Activated T-cell treated with anti-CD3 and anti-CD28 coated beads for 4 hours (primary cell): ENCODE results near the gene TMPRSS9.
A peak's percentile ranks its signal among the peaks of the same experiment; 100 is the strongest.

ENCODE experiments used
- DNase-seq: peaks from one replicate; pipeline ENCODE4 v3.0.0-alpha.2; 2020

Gene TMPRSS9

GRCh38 chr19:2424686-2425621 lies 64.9 kb downstream of the TMPRSS9 start:
- DNase-seq: no peak

GRCh38 chr19:2425622-2426581 lies 65.8 kb downstream of the TMPRSS9 start:
- no peak for DNase-seq

GRCh38 chr19:2426611-2427428 lies 66.8 kb downstream of the TMPRSS9 start:
- peak; percentile 32 for DNase-seq

- peak; percentile 94 for DNase-seq
Measured at GRCh38 chr19:2427429-2428320, 67.6 kb downstream of the TMPRSS9 start, which contains the start of gene TIMM13. TSS of gene TIMM13 (minus strand) at chr19:2427586. CDS start at chr19:2427533, 53 bp downstream.

DNA sequence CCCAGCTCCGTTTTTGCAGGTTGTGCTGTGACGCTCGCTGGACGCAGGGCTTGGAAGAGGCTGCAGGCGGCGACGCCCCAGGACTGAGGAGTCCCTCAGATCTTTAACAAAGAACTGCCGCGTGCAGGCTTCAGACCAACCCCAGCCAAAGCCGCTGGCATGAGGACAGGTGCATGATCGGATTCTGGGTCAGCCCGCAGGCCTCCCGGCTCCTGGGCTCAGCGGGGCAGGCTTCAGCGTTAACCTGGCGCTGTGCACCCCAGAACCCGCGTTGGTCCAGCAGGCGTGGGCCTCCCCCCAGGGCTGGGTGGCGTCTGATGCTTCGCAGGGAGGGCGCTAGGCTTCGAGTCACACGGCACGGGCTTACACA lies 68.2 kb downstream of the TMPRSS9 start:
- DNase-seq: no peak

DNA sequence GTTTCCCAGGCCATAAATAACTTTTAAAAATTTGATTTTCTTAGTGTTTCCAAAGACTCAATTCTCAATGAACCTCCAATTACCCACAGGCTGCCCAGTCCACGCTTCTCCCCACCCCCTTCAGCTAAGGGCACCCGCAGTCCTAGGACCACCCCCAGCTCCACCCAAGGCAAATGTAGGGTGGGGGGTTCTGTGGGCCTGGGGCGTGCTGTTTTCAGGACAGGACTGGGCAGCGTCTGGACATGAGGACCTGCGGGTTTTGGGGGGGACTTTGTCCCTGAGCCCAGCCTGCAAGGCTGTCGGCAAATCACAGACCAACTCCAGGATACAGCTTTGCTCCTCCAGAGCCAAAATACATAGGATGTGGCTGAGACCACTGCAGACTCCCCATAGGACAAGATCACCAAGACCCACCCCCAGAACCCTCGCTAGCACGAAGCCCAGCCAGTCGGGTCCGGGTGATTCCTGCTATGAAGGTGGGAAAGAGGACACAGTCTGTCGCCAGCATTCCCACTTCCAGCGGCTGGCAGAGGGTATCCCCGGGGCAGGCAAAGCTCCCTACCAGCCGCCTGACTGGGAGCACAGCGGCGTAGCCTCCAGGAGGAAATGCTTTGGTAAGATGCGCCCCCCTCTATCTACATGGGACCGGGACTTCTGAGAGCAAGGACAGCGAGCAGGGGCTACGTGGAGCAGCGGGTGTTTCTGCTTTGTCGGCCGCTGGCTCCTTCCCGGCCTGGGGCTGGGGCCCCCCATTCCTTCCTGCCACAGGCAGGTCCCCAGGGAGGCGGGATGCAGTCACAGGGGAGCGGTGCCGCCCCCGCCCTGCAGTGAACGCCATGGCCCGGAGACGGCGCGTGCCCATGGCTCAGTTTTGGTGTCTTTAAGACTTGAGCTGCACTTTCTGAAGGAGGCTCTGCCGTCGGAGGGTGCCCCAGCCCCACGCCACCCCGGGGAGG lies 69.0 kb downstream of the TMPRSS9 start:
- no peak for DNase-seq

GRCh38 chr19:2429917-2430535 lies 70.0 kb downstream of the TMPRSS9 start:
- DNase-seq: no peak

- no peak for DNase-seq
Measured at GRCh38 chr19:2431318-2432055, 71.4 kb downstream of the TMPRSS9 start.

DNA sequence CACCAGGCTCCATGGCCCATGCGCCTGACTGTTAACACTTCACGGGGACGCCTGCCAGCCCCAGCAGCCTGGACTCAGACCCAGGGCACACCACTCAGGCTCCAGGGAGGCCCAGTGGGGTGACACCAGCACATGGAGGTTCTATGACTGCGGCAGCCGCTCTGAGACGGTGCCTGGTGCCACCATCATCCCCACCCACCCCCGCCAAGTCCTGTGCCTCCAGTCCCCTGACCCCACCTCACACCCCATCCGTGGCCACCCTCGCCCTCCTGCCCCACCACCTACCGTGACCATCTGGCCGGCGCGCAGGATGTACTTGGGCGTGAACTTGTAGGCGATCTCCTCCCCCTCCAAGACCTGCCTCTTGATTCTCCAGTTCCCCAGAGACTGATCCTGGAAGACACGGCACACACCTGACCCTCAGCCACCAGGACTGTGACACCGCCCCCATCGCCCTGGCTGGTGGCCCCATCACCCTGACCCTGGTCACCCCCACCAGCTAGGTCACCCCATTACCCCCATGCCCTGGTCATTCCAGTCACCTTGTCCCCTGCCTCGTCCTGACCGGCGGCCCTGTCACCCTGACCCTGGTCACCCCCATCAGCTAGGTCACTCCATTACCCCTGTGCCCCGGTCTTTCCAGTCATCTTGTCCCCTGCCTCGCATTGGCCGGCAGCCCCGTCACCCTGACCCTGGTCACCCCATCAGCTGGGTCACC lies 72.2 kb downstream of the TMPRSS9 start:
- DNase-seq: no peak

- no peak for DNase-seq
Measured at GRCh38 chr19:2433854-2434253, 73.8 kb downstream of the TMPRSS9 start.

DNA sequence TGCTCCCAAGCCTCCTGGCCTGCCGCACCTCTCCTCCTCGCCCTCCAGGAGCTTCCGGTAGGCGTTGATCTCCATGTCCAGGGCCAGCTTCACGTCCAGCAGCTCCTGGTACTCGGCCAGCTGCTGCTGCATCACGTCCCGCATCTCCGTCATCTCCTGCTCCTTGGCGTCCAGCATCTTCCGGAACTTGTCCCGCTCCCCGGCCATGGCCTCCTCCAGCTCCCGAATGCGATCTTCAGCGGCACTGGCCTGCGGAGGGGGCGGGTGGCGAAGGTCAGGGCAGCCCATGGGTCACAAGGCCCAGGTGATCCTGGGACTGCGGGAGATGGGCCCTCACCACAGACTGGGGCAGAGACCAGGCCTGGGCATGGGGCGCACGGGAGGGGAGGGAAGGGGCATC lies 74.2 kb downstream of the TMPRSS9 start:
- DNase-seq: no peak

DNA sequence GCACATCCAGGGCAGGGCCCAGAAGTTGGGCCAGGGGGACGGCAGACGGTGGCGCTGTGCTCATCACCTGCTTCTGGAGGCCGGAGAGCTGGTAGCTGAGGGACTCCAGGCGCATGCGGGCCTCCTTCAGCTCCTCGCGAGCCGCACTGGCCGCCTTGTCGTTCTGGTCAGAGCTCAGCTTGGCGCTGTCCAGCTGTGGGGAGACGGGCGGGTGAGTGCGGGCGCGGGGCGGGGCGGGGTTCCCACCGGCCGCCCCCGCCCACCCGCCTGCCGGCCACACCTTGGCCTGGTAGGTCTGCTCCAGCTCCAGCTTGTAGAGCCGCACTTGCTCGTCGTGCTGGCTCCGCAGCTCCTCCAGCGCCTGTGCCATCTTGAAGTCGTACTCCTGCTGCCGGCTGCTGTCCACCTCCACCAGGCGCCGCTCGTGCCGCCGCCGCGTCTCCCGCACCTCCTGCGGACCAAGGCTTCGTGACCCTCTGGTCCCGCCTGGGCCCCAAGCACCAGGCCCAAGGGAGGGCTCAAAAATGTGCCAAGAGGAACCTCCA lies 74.7 kb downstream of the TMPRSS9 start:
- DNase-seq: no peak

DNA sequence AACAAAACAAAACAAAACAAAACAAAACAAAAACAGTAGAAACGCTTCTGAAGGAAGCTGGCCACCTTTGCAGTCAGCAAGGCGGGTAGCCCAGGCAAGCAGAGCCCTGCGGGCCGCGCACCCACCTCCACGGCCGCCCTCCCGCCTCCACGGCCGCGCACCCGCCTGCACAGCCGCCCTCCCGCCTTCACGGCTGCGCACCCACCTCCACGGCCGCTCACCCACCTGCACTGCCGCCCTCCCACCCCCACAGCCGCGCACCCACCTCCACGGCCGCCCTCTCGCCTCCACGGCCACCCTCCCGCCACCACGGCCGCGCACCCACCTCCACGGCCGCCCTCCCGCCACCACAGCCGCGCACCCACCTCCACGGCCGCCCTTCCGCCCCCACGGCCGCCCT lies 76.3 kb downstream of the TMPRSS9 start:
- DNase-seq: no peak

- no peak for DNase-seq
Measured at GRCh38 chr19:2436926-2437325, 76.9 kb downstream of the TMPRSS9 start.

DNA sequence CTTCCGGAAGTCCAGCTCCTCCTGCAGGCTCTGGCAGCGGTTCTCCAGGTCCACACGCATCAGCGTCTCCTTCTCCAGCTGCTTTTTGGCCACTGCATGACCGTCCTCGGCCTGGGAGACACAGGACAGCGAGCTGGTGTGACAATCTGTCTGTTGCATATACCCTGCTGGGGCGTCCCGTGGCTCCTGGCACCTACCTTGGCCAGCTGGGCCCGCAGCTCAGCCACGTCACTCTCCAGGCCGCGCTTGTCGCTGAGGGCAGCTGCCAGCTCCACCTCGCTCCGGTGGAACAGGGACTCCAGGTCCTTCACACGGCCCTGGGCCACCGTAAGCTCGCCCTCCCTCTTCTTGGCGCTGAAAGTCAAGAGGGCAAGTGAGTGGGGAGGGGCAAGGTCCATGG lies 78.1 kb downstream of the TMPRSS9 start:
- DNase-seq: no peak

DNA sequence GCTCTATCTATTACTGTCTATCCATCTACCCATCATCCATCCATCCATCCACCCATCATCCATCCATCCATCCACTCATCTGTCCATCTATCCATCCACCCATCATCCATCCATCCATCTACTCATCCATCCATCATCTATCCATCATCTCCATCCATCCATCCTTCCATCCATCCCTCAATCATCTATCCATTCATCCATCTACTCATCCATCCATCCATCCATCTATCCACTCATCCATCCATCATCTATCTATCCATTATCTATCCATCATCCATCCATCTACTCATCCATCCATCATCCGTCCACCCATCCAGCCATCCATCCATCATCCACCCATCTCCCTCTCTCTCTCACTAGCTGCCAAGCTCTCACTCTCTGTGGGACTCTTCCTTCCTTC lies 80.5 kb downstream of the TMPRSS9 start:
- DNase-seq: no peak

GRCh38 chr19:2441096-2441752 lies 81.2 kb downstream of the TMPRSS9 start:
- DNase-seq: no peak
